ENCODE measurements around the gene TTC28.
A peak's percentile ranks its signal among the peaks of the same experiment; 100 is the strongest.
"Not testable (repeated sequence)": the region's sequence is repeated elsewhere in the genome, so short reads cannot be mapped to it uniquely, and the experiment has no call there.

TTC28 gene

DNA sequence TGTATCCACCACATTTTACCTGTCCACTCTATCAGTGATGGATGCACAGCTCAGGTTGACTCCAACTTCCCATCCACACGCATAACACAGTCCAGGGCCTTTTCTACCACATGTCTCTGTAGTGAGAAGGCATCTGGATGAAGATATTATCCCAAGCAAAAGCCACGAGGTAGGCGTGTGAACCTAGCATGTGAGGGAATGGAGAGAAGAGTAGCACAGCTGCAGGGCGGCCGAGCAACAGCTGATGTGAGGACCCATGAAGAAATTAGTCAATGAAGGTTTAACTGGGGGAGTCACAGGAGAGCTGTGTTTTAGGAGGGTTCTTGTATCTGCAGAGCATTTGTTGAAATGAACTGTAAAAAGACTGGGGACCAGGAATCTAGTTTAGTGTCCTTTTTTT is 616.0 kb downstream of the TTC28 start:
- DNase-seq, result no peak

DNA sequence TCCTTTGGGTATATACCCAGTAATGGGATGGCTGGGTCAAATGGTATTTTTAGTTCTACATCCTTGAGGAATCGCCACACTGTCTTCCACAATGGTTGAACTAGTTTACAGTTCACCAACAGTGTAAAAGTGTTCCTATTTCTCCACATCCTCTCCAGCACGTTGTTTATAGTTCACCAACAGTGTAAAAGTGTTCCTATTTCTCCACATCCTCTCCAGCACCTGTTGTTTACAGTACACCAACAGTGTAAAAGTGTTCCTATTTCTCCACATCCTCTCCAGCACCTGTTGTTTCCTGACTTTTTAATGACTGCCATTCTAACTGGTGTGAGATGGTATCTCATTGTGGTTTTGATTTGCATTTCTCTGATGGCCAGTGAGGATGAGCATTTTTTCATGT is 619.0 kb downstream of the TTC28 start:
- DNase-seq, result not testable (repeated sequence)

DNA sequence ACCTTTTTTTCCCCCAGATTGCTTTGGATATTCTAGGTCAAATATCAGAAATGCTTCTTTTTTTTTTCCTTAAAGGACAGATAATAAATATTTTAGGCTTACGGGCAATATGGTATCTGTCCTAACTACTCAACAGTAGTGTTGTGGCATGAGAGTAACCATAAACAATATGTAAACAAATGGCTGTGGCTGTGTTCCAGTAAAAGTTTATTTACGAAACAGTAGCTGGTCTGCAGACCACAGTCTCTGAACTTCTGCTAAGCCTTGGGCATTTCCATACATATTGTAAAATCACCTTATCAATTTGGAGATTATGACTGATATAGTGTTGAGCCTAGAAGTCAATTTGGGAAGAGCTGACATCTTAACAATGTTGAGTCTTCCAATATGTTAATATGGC is 621.6 kb downstream of the TTC28 start:
- no peak for DNase-seq

DNA sequence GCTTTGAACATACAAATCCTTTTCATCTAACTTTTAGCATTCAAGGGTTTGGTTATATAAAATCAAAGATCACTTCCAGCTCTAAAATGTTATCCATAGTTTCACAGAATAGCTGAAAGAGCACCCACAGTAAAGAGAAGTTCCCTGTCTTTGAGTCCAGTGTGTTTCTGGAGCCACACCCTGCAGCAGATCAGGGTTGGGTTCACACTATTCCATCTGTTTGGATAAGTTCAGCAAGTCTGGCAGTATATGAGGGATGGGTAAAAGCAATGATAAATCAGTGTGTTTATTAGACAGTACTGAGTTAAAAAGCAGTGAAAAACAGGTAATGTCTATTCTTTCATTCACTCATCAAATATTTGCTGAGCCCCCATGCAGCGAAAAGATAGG is 624.8 kb downstream of the TTC28 start:
- DNase-seq, result no peak

DNA sequence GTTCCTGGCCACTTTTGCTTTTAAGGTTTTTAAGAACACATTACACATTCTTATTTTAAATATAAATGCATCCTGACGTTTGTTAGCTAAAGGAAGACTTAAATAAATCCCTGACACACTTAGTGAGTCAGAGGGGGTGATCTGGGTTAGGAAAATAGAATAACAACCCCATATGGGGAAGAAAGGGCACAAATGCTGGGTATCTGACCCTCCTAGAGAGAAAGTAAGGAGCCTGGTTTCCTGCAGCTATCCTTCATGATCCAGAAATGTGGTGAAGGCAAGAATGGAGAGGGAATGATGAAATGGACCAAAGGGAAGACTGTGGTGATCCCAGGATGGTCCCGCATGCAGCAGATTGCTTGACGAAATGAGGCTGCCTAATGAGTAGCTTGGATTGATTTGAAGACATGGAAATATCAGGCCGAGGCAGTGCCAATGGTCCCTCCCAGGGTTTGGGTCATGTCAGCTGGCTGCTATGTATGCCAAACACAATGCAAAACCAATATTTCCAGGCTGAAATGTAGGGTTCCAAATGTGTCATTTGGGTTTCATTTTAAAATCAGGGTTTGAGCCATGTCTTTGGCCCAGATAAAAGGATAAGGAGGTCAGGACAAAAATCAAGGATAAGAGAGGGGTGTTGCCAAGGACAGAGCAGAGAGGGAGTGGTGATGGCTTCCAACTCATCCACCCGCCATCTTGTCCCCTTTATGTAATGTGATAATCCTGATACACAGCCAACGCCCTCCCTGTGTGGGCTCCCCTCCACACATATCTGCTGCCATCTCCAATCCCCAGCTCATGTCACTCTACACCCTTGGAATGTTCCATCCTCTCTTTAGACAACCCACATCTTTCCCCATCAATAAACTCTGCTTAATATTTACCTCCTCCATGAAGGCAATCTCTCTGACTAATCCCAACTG is 625.5 kb downstream of the TTC28 start:
- peak in 1 of 56 donors; percentile 3 for DNase-seq

DNA sequence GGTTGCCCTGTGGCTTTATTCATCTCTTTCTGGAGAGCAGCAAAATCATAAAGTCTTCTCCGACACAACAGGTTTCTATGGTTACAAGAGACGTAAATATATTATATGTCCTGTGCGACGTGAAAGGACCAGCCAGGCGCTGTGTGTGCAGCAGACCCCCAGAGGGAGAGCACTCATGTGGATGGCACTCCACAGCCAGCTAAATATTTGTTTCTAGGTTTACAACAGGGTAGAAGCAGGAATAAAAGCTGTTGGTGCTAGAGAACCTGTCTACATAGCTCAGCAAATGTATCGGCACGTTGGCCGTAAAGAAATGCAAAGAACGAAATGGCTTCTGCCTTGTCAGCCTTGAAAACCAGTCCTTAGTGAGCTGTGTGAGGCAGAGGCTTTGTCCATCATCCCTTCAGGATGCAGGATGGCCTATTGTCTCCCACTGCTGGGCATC is 626.8 kb downstream of the TTC28 start:
- no peak for DNase-seq

DNA sequence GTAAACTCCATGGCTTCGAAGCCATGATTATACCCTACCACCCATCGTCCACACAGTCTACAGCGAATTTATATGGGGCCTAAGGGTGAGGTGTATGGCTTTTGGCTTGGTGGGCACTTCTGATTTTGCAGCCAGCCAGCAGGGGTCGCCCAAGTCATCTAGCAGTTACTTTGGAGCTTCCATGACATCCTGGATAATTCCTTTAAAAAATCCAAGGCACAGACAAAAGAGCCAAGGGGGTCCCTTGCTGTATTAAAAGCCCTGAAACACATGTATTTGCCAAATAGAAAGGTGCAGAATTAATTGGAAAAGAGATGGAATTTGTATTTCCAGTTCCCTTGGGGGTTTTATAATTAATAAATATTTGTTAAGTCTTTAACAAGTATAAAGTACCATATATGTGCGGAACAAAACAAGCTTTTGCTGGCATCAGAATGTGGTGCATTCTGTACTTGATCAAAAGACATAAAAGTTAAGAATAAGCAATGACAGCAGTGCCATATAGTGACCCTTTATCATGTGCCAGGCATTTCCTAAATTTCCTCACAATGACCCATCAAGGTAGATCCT is 627.8 kb downstream of the TTC28 start:
- peak in 40 of 56 donors; percentile 0 to 79 (median 36) for DNase-seq

DNA sequence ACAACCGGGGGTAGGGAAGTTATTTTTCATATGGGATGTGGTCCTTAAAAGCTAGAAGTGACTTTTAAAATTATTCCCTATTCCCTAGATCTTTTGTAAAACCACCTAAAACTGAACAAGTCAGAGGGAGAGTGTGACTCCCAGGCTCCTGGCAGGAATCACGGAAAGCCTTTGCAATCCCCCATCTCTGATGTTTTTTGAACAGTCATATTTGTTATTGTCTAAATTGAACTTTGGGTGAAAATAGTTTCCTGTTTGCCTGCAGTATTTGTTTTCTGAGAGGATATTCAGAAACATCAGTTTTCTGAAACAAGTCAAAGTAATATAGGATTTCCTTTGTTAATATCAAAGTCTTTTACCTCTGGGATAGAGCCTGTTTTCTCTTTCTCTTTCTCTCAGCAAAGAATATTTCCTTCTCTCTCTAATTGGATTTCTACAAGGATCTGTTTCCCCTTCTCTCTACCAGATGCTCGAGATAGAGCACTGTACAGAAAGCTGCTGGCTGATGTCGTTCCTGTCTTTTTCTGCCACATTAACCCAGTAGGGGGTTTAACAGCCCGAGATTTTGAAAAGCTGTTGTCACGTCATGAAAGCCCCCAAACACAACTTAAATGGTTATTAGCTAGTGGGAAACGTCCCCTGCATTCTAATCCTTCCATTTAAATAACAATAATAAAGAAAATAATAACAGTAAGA is 628.4 kb downstream of the TTC28 start:
- DNase-seq, result no peak

DNA sequence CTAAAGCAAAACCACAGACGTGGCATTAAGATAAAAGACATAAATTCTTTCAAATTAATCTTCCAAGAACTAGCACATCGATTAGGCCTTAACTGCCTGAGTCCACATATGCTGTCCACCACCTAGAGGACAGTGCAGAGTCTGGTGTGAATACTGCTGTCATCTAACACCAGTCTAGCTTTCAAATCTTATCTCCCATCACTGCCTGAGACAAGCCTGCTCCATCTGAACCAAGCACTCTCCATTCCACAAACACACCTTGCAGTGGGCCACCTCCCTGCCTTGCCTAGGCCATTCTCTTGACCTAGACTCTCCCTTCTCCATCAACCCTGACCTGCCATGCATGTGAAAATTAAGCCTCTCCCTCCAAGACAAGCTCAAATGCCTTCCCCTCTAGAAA is 631.1 kb downstream of the TTC28 start:
- DNase-seq, result no peak

DNA sequence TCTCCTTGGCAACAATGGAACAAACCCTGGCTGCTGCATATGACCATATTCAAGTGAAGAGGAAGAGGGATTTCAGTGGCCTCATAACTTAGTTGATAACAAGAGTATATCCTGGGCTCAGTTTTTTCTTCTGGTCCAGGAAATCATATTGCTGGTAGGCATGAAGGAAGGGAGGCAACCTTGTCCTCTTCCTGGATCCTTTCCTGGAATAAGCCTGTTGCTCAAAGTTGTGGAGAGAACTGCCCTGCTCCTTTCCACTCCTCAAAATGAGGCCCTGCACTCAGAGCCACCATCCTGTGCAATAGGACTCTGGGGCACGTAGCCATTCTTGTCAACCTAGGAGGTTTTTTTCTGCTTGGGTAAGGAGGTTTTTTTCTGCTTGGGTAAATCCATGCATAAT is 631.9 kb downstream of the TTC28 start:
- no peak for DNase-seq

DNA sequence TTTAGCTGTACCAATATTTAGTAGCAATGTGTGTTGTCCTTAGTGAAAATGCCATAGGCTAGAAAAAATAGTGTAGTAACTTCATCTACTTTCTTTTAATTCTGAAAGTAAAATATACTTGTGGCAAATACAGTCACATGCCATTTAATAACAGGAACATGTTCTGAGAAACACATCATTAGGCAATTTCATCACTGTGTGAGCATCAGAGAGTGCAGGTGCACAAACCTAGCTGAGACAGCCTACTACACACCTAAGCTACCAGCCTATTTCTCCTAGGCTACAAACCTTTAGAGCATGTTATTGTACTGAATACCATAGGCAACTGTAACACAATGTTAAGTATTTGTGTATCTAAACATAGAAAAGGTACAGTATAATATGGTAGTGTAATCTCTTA is 633.5 kb downstream of the TTC28 start:
- DNase-seq, result no peak

DNA sequence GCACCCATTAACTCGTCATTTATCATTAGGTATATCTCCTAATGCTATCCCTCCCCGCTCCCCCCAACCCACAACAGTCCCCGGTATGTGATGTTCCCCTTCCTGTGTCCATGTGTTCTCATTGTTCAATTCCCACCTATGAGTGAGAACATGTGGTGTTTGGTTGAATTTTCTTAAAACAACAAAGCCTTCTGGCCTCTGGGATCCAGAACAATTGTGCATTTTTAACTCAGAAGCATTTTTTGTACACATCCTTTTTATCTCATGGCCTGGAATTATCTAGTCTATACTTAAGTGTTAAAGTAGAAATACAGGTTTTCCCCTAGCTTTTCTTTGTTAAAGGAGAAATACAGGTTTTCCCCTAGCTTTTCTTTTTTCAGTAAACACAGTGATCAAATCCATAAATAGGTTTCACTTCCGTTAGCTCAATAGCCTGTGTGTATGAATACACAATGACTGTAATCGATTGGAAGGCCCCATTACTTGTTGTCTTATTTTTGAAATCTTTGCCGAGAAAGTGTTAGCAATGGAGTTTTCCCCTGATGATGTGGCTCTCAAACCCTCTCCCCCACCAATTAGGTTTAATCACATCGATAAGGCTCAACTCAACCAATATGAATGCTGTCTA is 635.0 kb downstream of the TTC28 start:
- DNase-seq, result no peak

DNA sequence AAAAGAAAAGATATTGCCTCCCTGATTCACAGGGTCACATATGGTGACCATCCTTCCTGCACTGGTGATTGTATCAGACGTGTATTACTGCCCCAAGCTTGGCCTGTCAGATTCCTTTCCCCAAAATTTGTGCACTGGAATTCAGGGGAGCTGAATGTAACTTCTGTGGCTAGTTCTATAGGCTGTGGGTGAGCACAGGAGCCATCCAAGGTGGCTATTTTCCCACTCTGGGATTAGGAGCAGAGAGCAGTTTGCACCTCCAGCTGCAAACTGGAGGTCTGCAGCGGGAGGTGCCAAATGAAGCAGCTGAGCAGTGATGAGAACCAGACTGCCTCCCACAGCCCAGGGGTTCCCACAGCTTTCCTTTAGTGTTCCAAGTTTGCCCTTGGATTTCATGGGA is 636.4 kb downstream of the TTC28 start:
- no peak for DNase-seq

DNA sequence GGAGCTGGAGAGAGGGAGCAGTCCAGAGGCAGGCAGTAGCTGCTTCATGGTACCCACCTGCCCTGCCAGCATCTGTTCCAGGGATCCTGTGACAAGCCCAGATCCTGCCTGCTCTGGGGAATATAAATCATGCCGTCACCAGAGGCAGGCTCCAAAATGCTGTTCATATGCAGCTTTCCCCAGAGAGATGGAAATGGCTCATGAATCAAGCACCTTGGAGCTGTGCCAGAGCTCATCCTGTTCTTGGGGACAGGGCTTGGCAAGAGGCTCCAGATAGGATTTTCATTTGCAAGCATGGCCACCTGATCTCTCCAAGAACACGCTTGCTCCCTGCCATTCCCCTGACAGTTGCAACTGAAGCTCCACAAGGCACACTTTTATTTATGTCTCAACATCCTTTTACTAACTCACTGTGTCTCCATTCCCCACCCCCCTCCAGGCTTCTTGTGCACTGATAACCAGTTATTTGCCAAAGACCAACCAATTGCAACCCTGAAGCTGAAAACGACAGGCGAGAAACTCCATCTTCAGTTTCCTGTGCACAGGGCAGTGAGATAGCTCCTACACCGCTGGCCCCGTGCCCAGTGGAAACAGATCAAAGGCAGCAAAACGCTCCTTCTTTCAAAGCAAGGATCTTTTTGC is 644.8 kb downstream of the TTC28 start:
- peak in 29 of 56 donors; percentile 8 to 69 (median 31) for DNase-seq

DNA sequence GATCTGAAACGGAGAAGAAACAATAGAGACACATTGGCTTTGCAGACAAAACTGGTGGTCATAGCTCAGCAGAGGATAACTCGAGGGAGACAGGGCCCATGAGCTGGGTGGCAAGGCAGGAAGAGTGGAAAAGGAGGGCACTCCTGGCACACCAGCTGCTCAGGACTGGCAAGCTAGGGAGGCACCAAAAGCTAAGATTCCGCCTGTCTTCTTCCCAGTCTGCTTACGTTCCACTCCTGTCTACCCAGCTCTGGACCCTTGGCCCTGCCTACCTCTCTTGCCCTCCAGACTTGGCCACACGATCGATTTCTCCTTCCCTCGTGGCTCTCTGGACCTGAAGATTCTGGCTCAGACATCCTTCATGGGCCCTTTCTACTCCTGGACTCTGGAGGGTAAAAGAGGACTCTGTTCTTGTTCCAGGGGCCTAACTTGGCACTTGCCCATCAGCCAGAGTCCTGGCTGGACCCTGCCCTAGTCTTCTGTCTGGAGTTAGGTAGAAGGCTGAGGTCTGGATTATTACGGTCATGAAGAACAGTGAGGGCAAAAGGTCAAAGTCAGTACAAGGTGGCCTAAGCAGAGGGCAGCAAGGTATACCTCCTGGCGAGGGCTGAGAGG is 645.4 kb downstream of the TTC28 start:
- no peak for DNase-seq

DNA sequence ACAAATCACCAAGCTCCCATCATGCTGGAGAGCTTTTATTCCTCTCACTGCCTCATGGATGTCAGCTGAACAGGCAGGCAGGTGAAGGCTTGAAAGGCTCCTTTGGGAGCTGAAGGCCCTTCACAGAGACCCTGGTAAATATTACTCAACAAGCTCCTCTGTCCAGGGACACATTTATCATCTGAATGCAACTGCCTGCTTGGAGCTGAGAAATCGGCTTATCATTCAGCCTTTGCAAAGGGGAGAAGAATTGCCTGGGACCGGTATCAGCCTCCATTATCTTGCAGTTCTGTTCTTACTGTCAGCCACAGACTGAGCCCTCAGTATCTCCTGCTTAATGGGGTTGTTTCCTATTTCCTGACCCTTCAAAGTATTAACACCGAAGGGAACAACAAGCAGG is 646.8 kb downstream of the TTC28 start:
- DNase-seq, result no peak

DNA sequence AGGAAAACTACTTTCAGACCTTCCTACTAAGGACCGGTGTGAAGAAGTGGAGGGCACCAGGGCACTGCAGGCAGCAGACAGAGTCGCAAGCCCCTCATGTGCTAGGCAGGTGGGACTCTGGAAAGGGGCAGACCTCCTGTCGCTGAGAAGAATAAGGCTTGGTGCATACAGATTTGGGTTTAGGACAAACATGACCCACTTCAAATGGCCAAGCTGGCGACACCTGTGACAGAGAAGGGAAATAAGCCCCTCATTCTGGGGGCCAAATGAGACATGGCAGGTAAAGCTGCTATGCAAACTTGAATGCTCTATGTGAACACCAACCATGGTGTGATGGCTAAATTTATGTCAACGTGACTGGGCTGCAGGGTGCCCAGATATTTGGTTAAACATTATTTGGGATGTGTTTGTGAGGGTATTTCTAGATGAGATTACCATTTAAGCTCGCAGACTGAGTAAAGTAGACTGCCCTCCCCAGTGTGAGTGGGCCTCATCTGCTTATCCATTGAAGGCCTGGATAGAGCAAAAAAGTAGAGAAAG is 648.2 kb downstream of the TTC28 start:
- no peak for DNase-seq

DNA sequence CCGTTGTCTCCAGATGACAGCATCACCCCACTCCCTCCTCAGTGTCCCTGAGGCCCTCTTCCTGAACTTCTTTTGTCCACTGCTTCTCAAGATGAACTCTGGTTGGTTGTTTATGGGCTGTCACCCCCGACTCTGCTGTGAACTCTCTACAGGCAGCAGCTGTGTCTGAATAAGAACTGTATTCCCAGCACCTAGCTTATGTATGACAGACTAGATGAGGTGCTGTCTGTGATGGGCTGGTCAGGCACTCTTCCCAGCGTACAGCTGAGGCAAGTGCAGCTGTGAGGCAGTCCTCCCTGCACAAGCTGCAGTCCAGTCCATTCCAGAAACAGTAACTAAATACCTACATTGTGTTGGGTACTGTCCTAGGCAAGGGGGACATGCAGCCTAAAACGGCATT is 649.2 kb downstream of the TTC28 start:
- DNase-seq, result no peak

DNA sequence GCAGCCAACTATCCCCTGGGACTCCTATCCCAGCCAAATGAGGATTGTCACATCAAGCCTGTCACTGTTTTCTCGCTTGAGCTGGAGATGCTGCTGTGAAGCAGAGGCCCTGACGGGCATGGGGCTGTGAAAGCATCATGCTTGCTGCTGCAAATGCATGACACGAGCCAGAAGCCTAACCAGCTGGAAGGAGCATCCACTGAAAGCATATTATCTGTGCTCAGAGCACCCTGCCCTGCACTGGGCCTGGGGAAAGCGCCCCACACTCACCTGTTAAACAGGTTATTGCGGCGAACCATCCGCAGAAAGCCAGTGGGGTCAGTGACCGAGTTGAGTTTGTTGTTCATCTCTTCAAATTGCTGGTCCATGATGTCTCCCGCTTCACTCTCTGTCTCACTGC is 649.7 kb downstream of the TTC28 start:
- DNase-seq, result no peak

DNA sequence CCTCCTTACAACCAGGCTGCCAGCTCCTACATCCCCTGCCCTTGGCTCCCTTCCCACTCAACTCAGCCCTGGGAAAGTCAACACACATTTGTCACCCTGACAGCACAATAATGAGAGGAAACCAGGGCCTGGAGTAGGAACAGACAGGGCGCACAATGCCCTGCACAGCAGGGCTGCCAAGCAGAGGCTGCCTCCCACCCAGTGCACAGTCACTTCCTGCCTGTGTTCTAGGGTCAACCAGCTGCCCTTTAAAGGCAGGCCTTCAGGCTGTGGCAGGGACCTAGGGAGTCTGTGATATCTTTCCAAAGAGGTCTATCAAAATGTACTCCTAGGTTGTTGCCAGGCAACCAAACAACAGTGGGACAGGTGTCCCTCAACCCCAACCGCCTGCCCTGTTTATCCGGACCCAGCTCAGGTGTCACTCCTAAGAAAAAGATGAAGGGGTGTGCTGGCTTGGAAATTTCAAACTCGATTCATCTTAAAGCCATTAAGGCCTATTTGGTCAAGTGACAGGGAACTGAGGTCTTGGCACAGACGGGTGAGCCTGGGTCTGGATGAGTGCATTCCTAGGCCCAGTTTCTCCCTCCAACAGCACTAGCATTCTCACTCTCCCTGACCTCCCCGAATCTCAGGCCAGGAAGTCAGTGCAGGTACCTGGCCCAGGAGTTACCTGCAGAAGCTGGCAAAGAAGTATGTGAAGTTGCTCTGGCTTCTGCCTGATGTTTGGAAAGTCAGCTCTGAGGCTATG is 650.3 kb downstream of the TTC28 start:
- peak in 2 of 56 donors; percentile 12 to 14 for DNase-seq
